ENCODE data around the gene CCND1. TPM values are rescaled to one million over a fixed set of nuclear protein-coding genes. Genes with fewer than 3 reads are reported as not detected.

CCND1 gene
- total RNA-seq, 1 experiment from 2014 or later = 372 TPM

DNA sequence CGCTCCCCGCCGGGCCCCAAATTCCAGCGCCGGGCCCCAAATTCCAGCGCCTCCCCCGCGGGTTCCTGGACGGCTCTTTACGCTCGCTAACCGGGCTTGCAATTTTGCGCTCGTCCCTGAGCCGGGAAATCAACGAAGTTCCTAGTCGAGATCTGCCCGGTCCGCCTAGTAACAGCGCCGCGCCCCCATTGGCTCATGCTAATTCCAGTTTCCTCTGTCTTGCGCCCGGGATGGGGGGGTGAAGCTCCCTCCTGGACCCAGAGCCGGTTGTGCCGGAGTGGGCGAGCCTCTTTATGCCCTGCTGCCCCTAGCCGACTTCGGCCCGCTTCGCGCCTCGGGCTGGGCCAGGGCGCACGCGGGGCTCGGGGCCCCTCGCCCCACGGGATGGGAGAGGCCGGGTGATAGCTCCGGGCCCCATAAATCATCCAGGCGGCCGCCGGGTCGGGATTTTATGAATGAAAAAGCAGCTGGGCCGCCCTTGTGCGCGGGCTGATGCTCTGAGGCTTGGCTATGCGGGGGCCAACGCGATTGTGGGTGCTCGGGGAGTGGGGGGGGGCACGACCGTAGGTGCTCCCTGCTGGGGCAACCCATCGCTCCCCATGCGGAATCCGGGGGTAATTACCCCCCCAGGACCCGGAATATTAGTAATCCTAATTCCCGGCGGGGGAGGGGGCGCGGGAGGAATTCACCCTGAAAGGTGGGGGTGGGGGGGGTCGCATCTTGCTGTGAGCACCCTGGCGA lies 1.8 kb upstream of the CCND1 start:
- peaks cover 21% of the 10 kb centered on the region for H3K23me2 ChIP-seq (ENCODE audit: insufficient read length, low read depth, low read length, poor library complexity, severe bottlenecking)
- H2AK5ac ChIP-seq (ENCODE audit: insufficient read length, low read length) = no peak overlapping the region
- peaks cover 30 to 33% of the 10 kb centered on the region in 2 experiments for H3K4me1 Mint-ChIP-seq
- H2BK20ac ChIP-seq (ENCODE audit: low read depth, low read length, poor library complexity, severe bottlenecking) = no peak overlapping the region
- peak overlapping the region; percentile 15 for H3K18ac ChIP-seq (ENCODE audit: insufficient read length, low read depth, low read length)
- H3K27me3 Mint-ChIP-seq (ENCODE audit: low read depth) = peaks cover 24% of the 10 kb centered on the region
- H3K56ac ChIP-seq (ENCODE audit: insufficient read length, low read depth, low read length) = no peak overlapping the region
- peak overlapping the region; percentile 84 for H3K4me2 ChIP-seq (ENCODE audit: insufficient read depth, insufficient read length, low read length)
- peak overlapping the region; percentile 83 for H2BK120ac ChIP-seq (ENCODE audit: low read depth, low read length, poor library complexity, severe bottlenecking)
- TF ChIP-seq CTCF (conservative IDR thresholded peaks at IDR 0.05) = no peak
- no peaks in the 10 kb centered on the region for H3K9me3 ChIP-seq (ENCODE audit: control insufficient read depth, low read depth, low read length)
- H3K27ac ChIP-seq (ENCODE audit: insufficient read length, low read depth, low read length) = no peak overlapping the region
- H4K91ac ChIP-seq (ENCODE audit: insufficient read length, low read depth, low read length) = no peak overlapping the region
- H3K23ac ChIP-seq (ENCODE audit: insufficient read length, low read depth, low read length) = no peak overlapping the region
- no peak overlapping the region for H2AFZ ChIP-seq (ENCODE audit: low read length)
- H3K79me1 ChIP-seq (ENCODE audit: insufficient read depth, low read depth, low read length, poor library complexity, severe bottlenecking) = peaks cover 3% of the 10 kb centered on the region
- H3K9ac ChIP-seq (ENCODE audit: extremely low read depth, insufficient read length, low read length) = no peak overlapping the region
- peaks cover 4 to 12% (median 8%) of the 10 kb centered on the region in 3 experiments; a peak in 6 of 7 replicates for H3K36me3 Mint-ChIP-seq (ENCODE audit: insufficient read depth in 1 of 3, low read depth in 3 of 3)
- no peak overlapping the region; the same call in 1 of the 2 replicates for H3K4ac ChIP-seq (ENCODE audit: low read depth, low read length)
- H3K27ac Mint-ChIP-seq = peak overlapping the region in 1 of 3 experiments; percentile 91; a peak in 2 of 7 replicates
- H3K4me3 Mint-ChIP-seq = peak overlapping the region; percentile 70 to 94
- peak overlapping the region; percentile 27 for H2BK12ac ChIP-seq (ENCODE audit: insufficient read length, low read depth, low read length)
- no peak overlapping the region for H4K5ac ChIP-seq (ENCODE audit: insufficient read length, low read depth, low read length)
- H3K27me3 ChIP-seq (ENCODE audit: insufficient read depth, low read length) = peaks cover 3% of the 10 kb centered on the region; the same call in 1 of the 2 replicates
- H2BK15ac ChIP-seq (ENCODE audit: low read depth, low read length) = no peak overlapping the region
- H3K9me3 Mint-ChIP-seq = no peaks in the 10 kb centered on the region
- H2BK5ac ChIP-seq (ENCODE audit: insufficient read length, low read length) = no peak overlapping the region
- peak overlapping the region; percentile 36; the same call in 1 of the 2 replicates for H3K14ac ChIP-seq (ENCODE audit: insufficient read depth, low read length)
- WGBS (ENCODE audit: extremely low coverage, insufficient read length, low lambda C conversion rate) = no CpG with 5 or more reads among the region's 64 CpGs
- H3K79me2 ChIP-seq (ENCODE audit: insufficient read depth, low read length) = no peaks in the 10 kb centered on the region
- DNase-seq = peak; percentile 98
- H4K20me1 ChIP-seq (ENCODE audit: control insufficient read depth, insufficient read depth, insufficient read length) = no peaks in the 10 kb centered on the region
- no peak overlapping the region for H3T11ph ChIP-seq (ENCODE audit: low read length)
- H3K4me1 ChIP-seq (ENCODE audit: insufficient read depth, low read length) = no peaks in the 10 kb centered on the region
- H4K8ac ChIP-seq (replicated peaks; ENCODE audit: insufficient read length, low read depth, low read length) = no peak overlapping the region
